ENCODE measurements around the gene FOXN3. TPM values are rescaled to one million over a fixed set of nuclear protein-coding genes. Genes with fewer than 3 reads are reported as not detected.

FOXN3 gene
- total and polyA plus RNA-seq, 8 donors, result 8.8 to 58.0 (median 31.7) TPM

DNA sequence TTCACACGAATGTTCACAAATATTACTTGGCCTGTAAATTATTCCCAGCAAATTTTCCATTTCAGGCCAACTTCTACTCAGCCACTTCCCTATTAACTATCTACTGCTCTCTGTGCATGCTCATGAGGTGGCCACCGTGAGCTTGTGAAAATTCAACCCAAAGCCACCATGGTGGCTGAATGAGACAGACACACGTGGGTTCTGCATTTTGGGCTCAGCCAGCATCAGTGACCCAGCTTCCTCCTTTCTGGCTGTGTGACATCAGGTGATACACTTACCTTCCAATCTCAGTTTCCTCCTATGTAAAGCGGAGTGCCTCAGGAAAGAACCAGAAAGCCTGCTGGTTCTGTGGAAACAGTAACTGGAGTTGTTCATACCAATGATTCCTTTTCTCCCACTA is 175.8 kb downstream of the FOXN3 start:
- no peak overlapping the region for H3K27ac ChIP-seq
- TF ChIP-seq, protein P1, sequence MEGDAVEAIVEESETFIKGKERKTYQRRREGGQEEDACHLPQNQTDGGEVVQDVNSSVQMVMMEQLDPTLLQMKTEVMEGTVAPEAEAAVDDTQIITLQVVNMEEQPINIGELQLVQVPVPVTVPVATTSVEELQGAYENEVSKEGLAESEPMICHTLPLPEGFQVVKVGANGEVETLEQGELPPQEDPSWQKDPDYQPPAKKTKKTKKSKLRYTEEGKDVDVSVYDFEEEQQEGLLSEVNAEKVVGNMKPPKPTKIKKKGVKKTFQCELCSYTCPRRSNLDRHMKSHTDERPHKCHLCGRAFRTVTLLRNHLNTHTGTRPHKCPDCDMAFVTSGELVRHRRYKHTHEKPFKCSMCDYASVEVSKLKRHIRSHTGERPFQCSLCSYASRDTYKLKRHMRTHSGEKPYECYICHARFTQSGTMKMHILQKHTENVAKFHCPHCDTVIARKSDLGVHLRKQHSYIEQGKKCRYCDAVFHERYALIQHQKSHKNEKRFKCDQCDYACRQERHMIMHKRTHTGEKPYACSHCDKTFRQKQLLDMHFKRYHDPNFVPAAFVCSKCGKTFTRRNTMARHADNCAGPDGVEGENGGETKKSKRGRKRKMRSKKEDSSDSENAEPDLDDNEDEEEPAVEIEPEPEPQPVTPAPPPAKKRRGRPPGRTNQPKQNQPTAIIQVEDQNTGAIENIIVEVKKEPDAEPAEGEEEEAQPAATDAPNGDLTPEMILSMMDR (IDR thresholded peaks at IDR 0.05), result no peak
- H3K9me3 ChIP-seq, result no peaks in the 10 kb centered on the region
- H3K27me3 ChIP-seq, result no peaks in the 10 kb centered on the region
- intact Hi-C loops (cut with DNase I), result no loop called here
- FAIRE-seq (no peak), ATAC-seq (no peak), DNase-seq (no peak)
- 86 to 92% methylated on average over 4 of the region's 4 CpGs for WGBS, 2 donors
- H3K4me3 ChIP-seq, result no peak overlapping the region
- no peaks in the 10 kb centered on the region for H3K4me1 ChIP-seq
- no peaks in the 10 kb centered on the region for H3K36me3 ChIP-seq

DNA sequence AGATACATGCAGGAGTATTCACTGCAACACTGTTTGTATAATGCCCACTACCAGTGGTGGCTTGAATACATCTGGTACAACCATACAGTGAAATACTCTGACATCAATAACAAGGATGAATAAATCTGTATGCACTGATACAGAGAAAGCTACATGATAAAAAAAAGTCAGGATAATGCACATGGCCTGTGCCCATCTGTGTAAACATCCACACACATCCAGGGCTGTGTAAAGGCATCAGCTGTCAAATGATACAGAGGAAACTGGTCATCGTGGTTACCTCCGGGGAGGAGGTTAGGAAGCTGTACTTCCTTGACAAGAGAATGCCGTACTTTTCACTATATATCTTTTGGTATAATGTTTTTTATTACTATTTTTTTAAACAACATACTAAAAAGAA is 176.6 kb downstream of the FOXN3 start:
- DNase-seq (no peak), ATAC-seq (no peak), FAIRE-seq (no peak)
- WGBS, 2 donors, result 54 to 93% methylated on average over 3 of the region's 3 CpGs
- TF ChIP-seq, protein P1 (IDR thresholded peaks at IDR 0.05), result no peak
- no peaks in the 10 kb centered on the region for H3K4me1 ChIP-seq
- H3K9me3 ChIP-seq, result no peaks in the 10 kb centered on the region
- no peaks in the 10 kb centered on the region for H3K36me3 ChIP-seq
- intact Hi-C loops (cut with DNase I), result no loop called here
- no peaks in the 10 kb centered on the region for H3K27me3 ChIP-seq
- no peak overlapping the region for H3K4me3 ChIP-seq
- no peak overlapping the region for H3K27ac ChIP-seq

DNA sequence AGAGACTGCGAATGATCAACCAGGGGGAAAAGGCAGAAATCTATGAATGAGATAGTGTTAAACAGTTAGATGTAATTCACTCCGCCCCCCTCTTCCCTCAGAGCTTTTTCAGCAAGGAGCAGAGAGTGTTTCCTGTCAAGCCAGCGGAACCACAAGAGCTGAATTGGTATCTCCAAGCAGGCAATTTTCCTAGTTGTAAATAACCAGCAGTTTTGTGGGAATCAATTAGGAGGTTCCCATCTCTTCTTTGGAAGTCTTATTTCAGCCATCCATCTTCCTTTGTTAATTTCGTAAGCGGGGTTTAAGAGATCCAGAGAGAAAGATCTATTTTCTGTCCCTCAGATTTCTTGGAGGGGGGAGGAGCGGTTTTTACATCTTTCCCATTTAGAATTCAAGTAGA is 178.0 kb downstream of the FOXN3 start:
- H3K4me1 ChIP-seq, result no peaks in the 10 kb centered on the region
- no peak overlapping the region for H3K4me3 ChIP-seq
- TF ChIP-seq, protein P1 (IDR thresholded peaks at IDR 0.05), result no peak
- 93% methylated on average over 6 of the region's 6 CpGs for WGBS, 2 donors
- H3K9me3 ChIP-seq, result no peaks in the 10 kb centered on the region
- DNase-seq, result no peak
- H3K27ac ChIP-seq, result no peak overlapping the region
- intact Hi-C loops (cut with DNase I), result no loop called here
- H3K27me3 ChIP-seq, result no peaks in the 10 kb centered on the region
- no peak for ATAC-seq
- FAIRE-seq, result no peak
- no peaks in the 10 kb centered on the region for H3K36me3 ChIP-seq

DNA sequence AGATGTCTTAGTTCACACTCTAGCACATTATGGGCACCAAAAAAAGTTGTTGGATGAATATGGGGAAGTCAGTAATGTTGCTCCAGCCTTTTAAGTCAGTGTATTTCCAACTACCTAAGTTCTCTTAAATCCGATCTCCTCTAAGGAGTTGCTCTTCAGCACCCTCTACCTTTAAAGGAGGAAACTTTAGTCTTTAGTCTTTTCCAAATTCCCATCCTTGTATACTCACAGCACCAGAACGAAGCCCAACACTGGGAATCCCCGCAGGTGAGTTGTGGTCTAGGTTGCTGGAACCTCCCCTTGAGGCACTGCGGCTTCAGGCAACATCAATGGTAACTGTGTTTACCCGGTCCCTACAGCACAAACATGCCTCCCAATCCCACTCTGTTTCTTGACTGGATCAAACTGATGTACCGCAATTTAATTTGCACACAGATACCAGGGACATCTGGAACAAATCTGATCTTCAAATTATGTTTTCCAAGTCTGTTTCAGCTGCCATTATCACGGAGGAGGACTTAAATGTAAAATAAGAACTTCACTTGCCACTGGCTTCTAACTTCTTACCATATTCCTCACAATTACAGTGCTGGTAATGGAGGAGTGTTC is 179.0 kb downstream of the FOXN3 start:
- no peaks in the 10 kb centered on the region for H3K36me3 ChIP-seq
- H3K4me3 ChIP-seq, result no peak overlapping the region
- DNase-seq, result no peak
- H3K9me3 ChIP-seq, result no peaks in the 10 kb centered on the region
- ATAC-seq, result peak in 3 of 4 donors; percentile 43 to 64 (median 60)
- TF ChIP-seq, protein P1 (IDR thresholded peaks at IDR 0.05), result peak in 1 of 4 donors; percentile 9
- no peaks in the 10 kb centered on the region for H3K27me3 ChIP-seq
- H3K27ac ChIP-seq, result no peak overlapping the region
- intact Hi-C loops (cut with DNase I), result no loop called here
- FAIRE-seq, result no peak
- WGBS, 2 donors, result 82 to 91% methylated on average over 7 of the region's 7 CpGs
- H3K4me1 ChIP-seq, result no peaks in the 10 kb centered on the region

DNA sequence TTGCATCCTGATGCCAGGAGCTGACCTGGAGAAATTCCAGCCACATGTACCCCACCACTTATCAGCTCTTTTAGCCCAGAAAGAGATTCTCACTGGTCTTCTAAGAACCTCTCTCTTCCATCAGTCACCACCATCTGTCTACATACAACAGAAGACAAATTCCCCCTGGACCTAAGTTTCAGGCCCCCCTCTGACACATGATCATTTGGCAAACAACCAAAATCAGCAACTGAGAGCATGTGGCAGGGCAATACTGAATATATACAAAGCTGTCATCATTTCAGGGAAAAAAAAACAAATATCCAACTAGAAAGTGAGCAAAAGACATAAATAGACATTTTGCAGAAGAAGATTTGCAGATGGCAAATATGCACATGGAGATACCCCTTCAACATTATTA is 180.2 kb downstream of the FOXN3 start:
- TF ChIP-seq, protein P1 (IDR thresholded peaks at IDR 0.05), result no peak
- Histone ChIP-seq H3K36me3 (no peaks in the 10 kb centered on the region), H3K4me1 (no peaks in the 10 kb centered on the region), H3K9me3 (no peaks in the 10 kb centered on the region), H3K4me3 (no peak overlapping the region), H3K27me3 (no peaks in the 10 kb centered on the region), H3K27ac (no peak overlapping the region)
- FAIRE-seq, result no peak
- no peak for DNase-seq
- ATAC-seq, result no peak
- intact Hi-C loops (cut with DNase I), result no loop called here

All from pancreas (tissue), 10 donors.